GM23338 (cell line): Measurements from ENCODE around the gene TXNL4B. TPM values are rescaled to one million over a fixed set of nuclear protein-coding genes. Genes with fewer than 3 reads are reported as not detected.

Source experiments
- ATAC-seq: fragments of 200-7000 bp; cut with Tn5 transposase; 3 replicates; pipeline ENCODE4 v1.9.1; 2020
- DNase-seq: peaks from one replicate; pipeline ENCODE4 v3.0.0-alpha.2; 2015; ENCODE audit warnings: low spot score
- H2AFZ ChIP-seq: fragments of 200-600 bp; sonication (generic); 2 replicates; pipeline ENCODE4 v1.8.0; 2016; ENCODE audit warnings: antibody characterized with exemption, mild to moderate bottlenecking, moderate library complexity
- H3F3A ChIP-seq: fragments of 200-600 bp; sonication (generic); replicated peaks from 2 replicates; pipeline ENCODE4 v1.8.0; 2017; ENCODE audit warnings: antibody characterized with exemption, mixed run types, low read depth
- H3K27ac ChIP-seq: fragments of 200-600 bp; sonication (generic); 2 replicates; pipeline ENCODE4 v1.6.1; 2016; ENCODE audit warnings: low read depth
- H3K27me3 ChIP-seq: fragments of 200-600 bp; sonication (generic); 2 replicates; pipeline ENCODE4 v1.8.0; 2016; ENCODE audit warnings: mild to moderate bottlenecking, mixed run types, moderate library complexity; ENCODE audit not compliant: insufficient read depth
- H3K36me3 ChIP-seq: fragments of 200-600 bp; sonication (generic); 2 replicates; pipeline ENCODE4 v1.8.0; 2016; ENCODE audit warnings: mild to moderate bottlenecking; ENCODE audit not compliant: insufficient read depth
- H3K4me1 ChIP-seq: fragments of 200-600 bp; sonication (generic); 2 replicates; pipeline ENCODE4 v1.8.0; 2016; ENCODE audit warnings: mild to moderate bottlenecking, moderate library complexity; ENCODE audit not compliant: insufficient read depth
- H3K4me2 ChIP-seq: fragments of 200-600 bp; sonication (generic); 2 replicates; pipeline ENCODE4 v1.7.1; 2017; ENCODE audit warnings: mixed run types
- H3K4me3 ChIP-seq: fragments of 200-600 bp; sonication (generic); 2 replicates; pipeline ENCODE4 v1.6.1; 2016; ENCODE audit warnings: mixed run types
- H3K79me2 ChIP-seq: fragments of 200-600 bp; sonication (generic); replicated peaks from 2 replicates; pipeline ENCODE4 v1.8.0; 2017; ENCODE audit warnings: mild to moderate bottlenecking; ENCODE audit not compliant: insufficient read depth
- H3K9me2 ChIP-seq: fragments of 200-600 bp; sonication (generic); 2 replicates; pipeline ENCODE4 v1.8.0; 2017; ENCODE audit not compliant: insufficient read depth
- H4K20me1 ChIP-seq: fragments of 200-600 bp; sonication (generic); replicated peaks from 2 replicates; pipeline ENCODE4 v1.8.0; 2017; ENCODE audit warnings: mild to moderate bottlenecking; ENCODE audit not compliant: insufficient read depth
- H3K27ac Mint-ChIP-seq: 2 replicates; pipeline ENCODE4 v1.8.0; 2020; ENCODE audit warnings: inconsistent platforms, mild to moderate bottlenecking, moderate library complexity, mixed read lengths
- H3K27me3 Mint-ChIP-seq: 3 replicates; pipeline ENCODE4 v1.8.0; 2022; ENCODE audit warnings: low read depth, mild to moderate bottlenecking, moderate library complexity, mixed read lengths, inconsistent platforms; ENCODE audit not compliant: insufficient read depth, poor library complexity
- H3K36me3 Mint-ChIP-seq: 3 replicates; pipeline ENCODE4 v1.8.0; 2021; ENCODE audit warnings: low read depth, mild to moderate bottlenecking, inconsistent platforms, moderate library complexity, mixed read lengths
- H3K4me1 Mint-ChIP-seq: 3 replicates; pipeline ENCODE4 v1.8.0; 2020; ENCODE audit warnings: mild to moderate bottlenecking, inconsistent platforms, mixed read lengths
- H3K4me3 Mint-ChIP-seq: 3 replicates; pipeline ENCODE4 v1.8.0; 2021; ENCODE audit warnings: moderate library complexity, mild to moderate bottlenecking, inconsistent platforms, mixed read lengths
- H3K9me3 Mint-ChIP-seq: 3 replicates; pipeline ENCODE4 v1.8.0; 2020; ENCODE audit warnings: moderate library complexity, mild to moderate bottlenecking, inconsistent platforms, mixed read lengths
- CREB1 ChIP-seq: fragments of 250-450 bp; sonication (Bioruptor Pico); IDR thresholded peaks from 2 replicates; pipeline ENCODE4 v1.5.0; 2020; ENCODE audit warnings: low read depth, mild to moderate bottlenecking, moderate library complexity
- CTCF ChIP-seq, 2 experiments: fragments of 200-600 bp in 1 of 2; sonication (generic) in 1 of 2; conservative IDR thresholded peaks; 2 replicates each; pipeline versions ENCODE4 v1.5.1 to v1.6.1; 2016 to 2017; ENCODE audit warnings: antibody characterized with exemption in 2 of 2, low read depth in 2 of 2, mild to moderate bottlenecking in 2 of 2, moderate library complexity in 1 of 2
- EZH2 ChIP-seq: fragments of 200-600 bp; sonication (generic); IDR thresholded peaks from one replicate; pipeline ENCODE4 v1.8.0; 2017; ENCODE audit warnings: antibody characterized with exemption, mild to moderate bottlenecking, low read depth; ENCODE audit not compliant: unreplicated experiment
- JUNB ChIP-seq: IDR thresholded peaks from one replicate; pipeline ENCODE4 v1.6.1; 2016; ENCODE audit warnings: antibody characterized with exemption; ENCODE audit not compliant: unreplicated experiment
- NANOG ChIP-seq: IDR thresholded peaks from 2 replicates; pipeline ENCODE4 v1.6.1; 2016; ENCODE audit warnings: antibody characterized with exemption, borderline replicate concordance
- POLR2AphosphoS5 ChIP-seq: IDR thresholded peaks from 2 replicates; pipeline ENCODE4 v1.6.1; 2016; ENCODE audit warnings: antibody characterized with exemption, low read depth
- STAT1 ChIP-seq: IDR thresholded peaks from one replicate; pipeline ENCODE4 v1.6.1; 2016; ENCODE audit warnings: antibody characterized with exemption; ENCODE audit not compliant: unreplicated experiment
- ZNF114 ChIP-seq: fragments of 250-450 bp; sonication (Bioruptor Pico); IDR thresholded peaks from 2 replicates; pipeline ENCODE4 v1.5.0; 2020; ENCODE audit warnings: mild to moderate bottlenecking, moderate library complexity
- ZNF331 ChIP-seq: fragments of 250-450 bp; sonication (Bioruptor Pico); IDR thresholded peaks from 2 replicates; pipeline ENCODE4 v1.5.0; 2020; ENCODE audit warnings: low read depth, mild to moderate bottlenecking, moderate library complexity
- polyA plus RNA-seq: library from polyadenylated mRNA; unstranded; fragments of >200 nt; fragmentation: Nextera tagmentation; extraction: Ambion mirVana; gene quantifications from 2 replicates; pipeline ENCODE4 v1.2.1, GENCODE V29; 2016
- total RNA-seq: library from RNA; depleted of rRNA; stranded (reverse); fragments of >200 nt; shearing (Covaris generic); gene quantifications from 2 replicates; pipeline ENCODE4 v1.2.3, GENCODE V29; 2014
- TF ChIP-seq, protein P1 (sequence below): IDR thresholded peaks from 2 replicates; pipeline ENCODE4 v1.6.1; 2016; ENCODE audit warnings: antibody characterized with exemption
- TF ChIP-seq, protein P2 (sequence below): fragments of 250-450 bp; sonication (Bioruptor Pico); IDR thresholded peaks from 2 replicates; pipeline ENCODE4 v1.5.0; 2020; ENCODE audit warnings: mild to moderate bottlenecking, moderate library complexity

Gene TXNL4B
- total and polyA plus RNA-seq, 2 experiments from 2014 or later, result 3.7 to 8.9 TPM

DNA sequence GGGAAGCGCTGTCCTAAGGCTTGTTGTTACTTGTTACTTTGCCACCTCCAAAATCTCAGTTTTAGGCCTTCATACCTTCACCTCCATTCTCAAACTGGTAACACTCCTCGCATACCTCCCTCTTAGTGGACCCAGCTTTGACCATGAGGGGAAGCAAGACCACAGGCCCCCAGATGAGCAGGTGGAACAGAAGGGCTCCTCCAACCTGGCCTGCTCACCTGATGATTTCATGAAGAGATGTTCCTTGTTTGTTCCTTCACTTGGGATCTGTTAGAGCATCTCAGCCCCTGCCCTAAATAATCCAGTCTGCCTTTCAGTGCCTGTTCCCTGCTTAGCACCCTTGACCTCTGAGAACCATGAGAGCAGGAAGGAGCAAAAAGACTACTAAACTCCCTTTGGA, 28.9 kb upstream of the TXNL4B start (continued):
- TF ChIP-seq JUNB (no peak), POLR2AphosphoS5 (no peak), EZH2 (no peak)

DNA sequence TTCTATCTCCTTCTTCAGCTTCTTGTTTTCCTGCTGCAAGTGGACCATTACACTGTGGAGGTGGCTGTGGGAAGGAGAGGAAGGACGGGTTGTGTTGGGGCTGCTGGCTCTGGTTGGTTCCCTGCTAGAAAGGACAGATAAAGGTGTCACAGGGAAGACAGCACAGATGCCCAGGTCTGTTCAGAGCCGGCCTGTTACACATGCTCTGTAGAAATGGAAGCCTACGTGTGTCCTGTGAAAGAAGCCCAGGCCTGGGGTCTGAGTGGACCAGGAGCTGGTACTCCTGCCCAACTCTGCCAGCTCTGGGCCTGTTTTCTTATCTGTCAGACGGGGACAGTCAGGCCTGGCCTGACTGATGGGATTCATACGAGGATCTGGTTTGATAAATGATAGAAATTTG, 26.6 kb upstream of the TXNL4B start:
- H3K9me3 Mint-ChIP-seq, result no peaks in the 10 kb centered on the region
- H3K4me2 ChIP-seq, result no peak overlapping the region
- H3K4me3 ChIP-seq, result no peak overlapping the region
- no peaks in the 10 kb centered on the region for H3K36me3 Mint-ChIP-seq
- H3K4me3 Mint-ChIP-seq, result no peak overlapping the region
- no peaks in the 10 kb centered on the region for H3F3A ChIP-seq
- peaks cover 1% of the 10 kb centered on the region; the same call in 2 of the 3 replicates for H3K4me1 Mint-ChIP-seq
- no peaks in the 10 kb centered on the region for H3K4me1 ChIP-seq
- no peak overlapping the region for H3K27ac Mint-ChIP-seq
- DNase-seq (no peak), ATAC-seq (no peak)
- H2AFZ ChIP-seq, result no peak overlapping the region
- TF ChIP-seq EZH2 (no peak), NANOG (no peak)
- TF ChIP-seq, protein P1, sequence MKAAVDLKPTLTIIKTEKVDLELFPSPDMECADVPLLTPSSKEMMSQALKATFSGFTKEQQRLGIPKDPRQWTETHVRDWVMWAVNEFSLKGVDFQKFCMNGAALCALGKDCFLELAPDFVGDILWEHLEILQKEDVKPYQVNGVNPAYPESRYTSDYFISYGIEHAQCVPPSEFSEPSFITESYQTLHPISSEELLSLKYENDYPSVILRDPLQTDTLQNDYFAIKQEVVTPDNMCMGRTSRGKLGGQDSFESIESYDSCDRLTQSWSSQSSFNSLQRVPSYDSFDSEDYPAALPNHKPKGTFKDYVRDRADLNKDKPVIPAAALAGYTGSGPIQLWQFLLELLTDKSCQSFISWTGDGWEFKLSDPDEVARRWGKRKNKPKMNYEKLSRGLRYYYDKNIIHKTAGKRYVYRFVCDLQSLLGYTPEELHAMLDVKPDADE, result no peak
- no peaks in the 10 kb centered on the region for H3K9me2 ChIP-seq
- H4K20me1 ChIP-seq, result no peaks in the 10 kb centered on the region
- no peaks in the 10 kb centered on the region for H3K36me3 ChIP-seq
- no peak overlapping the region for H3K27ac ChIP-seq
- H3K27me3 Mint-ChIP-seq, result peaks cover 7% of the 10 kb centered on the region
- H3K79me2 ChIP-seq, result no peaks in the 10 kb centered on the region
- H3K27me3 ChIP-seq, result no peaks in the 10 kb centered on the region

DNA sequence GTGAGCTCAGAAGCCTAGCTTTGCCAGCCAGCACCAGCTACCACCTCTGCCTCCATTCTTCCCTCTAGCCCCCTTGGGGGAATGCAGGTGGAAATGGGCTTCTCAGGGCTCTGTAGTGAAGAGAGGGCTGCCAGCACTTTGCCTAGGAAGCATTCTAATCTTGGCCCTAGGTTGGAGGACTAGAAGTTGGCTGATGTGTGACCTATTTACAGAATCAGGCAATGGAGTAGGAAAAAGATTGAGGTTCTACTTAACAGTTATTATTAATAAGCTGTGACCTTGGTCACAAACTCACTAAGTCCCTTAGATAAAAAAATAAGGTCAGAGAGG, 20.2 kb upstream of the TXNL4B start:
- Histone ChIP-seq H3K9me2 (no peaks in the 10 kb centered on the region), H3K4me3 (no peak overlapping the region), H3K27ac (no peak overlapping the region), H3K4me2 (no peak overlapping the region), H3K36me3 (peaks cover 17% of the 10 kb centered on the region), H4K20me1 (no peaks in the 10 kb centered on the region), H3F3A (no peaks in the 10 kb centered on the region), H3K27me3 (no peaks in the 10 kb centered on the region), H3K79me2 (no peaks in the 10 kb centered on the region), H2AFZ (no peak overlapping the region), H3K4me1 (no peaks in the 10 kb centered on the region)
- ATAC-seq (no peak), DNase-seq (no peak)
- Mint-ChIP-seq H3K9me3 (no peaks in the 10 kb centered on the region), H3K27ac (no peak overlapping the region), H3K36me3 (peaks cover 43% of the 10 kb centered on the region), H3K27me3 (peaks cover 2% of the 10 kb centered on the region), H3K4me1 (no peaks in the 10 kb centered on the region), H3K4me3 (no peak overlapping the region)
- TF ChIP-seq CTCF (conservative IDR thresholded peaks at IDR 0.05; ENCODE audit: low read depth in 2 of 2), result no peak
- no peak for TF ChIP-seq STAT1
- TF ChIP-seq EZH2, result no peak
- TF ChIP-seq ZNF114 (CRISPR knock-in tag), result no peak
- no peak for TF ChIP-seq POLR2AphosphoS5
- TF ChIP-seq JUNB, result no peak
- TF ChIP-seq, protein P1, result no peak
- TF ChIP-seq ZNF331, result no peak
- no peak for TF ChIP-seq CREB1
- TF ChIP-seq, protein P2, sequence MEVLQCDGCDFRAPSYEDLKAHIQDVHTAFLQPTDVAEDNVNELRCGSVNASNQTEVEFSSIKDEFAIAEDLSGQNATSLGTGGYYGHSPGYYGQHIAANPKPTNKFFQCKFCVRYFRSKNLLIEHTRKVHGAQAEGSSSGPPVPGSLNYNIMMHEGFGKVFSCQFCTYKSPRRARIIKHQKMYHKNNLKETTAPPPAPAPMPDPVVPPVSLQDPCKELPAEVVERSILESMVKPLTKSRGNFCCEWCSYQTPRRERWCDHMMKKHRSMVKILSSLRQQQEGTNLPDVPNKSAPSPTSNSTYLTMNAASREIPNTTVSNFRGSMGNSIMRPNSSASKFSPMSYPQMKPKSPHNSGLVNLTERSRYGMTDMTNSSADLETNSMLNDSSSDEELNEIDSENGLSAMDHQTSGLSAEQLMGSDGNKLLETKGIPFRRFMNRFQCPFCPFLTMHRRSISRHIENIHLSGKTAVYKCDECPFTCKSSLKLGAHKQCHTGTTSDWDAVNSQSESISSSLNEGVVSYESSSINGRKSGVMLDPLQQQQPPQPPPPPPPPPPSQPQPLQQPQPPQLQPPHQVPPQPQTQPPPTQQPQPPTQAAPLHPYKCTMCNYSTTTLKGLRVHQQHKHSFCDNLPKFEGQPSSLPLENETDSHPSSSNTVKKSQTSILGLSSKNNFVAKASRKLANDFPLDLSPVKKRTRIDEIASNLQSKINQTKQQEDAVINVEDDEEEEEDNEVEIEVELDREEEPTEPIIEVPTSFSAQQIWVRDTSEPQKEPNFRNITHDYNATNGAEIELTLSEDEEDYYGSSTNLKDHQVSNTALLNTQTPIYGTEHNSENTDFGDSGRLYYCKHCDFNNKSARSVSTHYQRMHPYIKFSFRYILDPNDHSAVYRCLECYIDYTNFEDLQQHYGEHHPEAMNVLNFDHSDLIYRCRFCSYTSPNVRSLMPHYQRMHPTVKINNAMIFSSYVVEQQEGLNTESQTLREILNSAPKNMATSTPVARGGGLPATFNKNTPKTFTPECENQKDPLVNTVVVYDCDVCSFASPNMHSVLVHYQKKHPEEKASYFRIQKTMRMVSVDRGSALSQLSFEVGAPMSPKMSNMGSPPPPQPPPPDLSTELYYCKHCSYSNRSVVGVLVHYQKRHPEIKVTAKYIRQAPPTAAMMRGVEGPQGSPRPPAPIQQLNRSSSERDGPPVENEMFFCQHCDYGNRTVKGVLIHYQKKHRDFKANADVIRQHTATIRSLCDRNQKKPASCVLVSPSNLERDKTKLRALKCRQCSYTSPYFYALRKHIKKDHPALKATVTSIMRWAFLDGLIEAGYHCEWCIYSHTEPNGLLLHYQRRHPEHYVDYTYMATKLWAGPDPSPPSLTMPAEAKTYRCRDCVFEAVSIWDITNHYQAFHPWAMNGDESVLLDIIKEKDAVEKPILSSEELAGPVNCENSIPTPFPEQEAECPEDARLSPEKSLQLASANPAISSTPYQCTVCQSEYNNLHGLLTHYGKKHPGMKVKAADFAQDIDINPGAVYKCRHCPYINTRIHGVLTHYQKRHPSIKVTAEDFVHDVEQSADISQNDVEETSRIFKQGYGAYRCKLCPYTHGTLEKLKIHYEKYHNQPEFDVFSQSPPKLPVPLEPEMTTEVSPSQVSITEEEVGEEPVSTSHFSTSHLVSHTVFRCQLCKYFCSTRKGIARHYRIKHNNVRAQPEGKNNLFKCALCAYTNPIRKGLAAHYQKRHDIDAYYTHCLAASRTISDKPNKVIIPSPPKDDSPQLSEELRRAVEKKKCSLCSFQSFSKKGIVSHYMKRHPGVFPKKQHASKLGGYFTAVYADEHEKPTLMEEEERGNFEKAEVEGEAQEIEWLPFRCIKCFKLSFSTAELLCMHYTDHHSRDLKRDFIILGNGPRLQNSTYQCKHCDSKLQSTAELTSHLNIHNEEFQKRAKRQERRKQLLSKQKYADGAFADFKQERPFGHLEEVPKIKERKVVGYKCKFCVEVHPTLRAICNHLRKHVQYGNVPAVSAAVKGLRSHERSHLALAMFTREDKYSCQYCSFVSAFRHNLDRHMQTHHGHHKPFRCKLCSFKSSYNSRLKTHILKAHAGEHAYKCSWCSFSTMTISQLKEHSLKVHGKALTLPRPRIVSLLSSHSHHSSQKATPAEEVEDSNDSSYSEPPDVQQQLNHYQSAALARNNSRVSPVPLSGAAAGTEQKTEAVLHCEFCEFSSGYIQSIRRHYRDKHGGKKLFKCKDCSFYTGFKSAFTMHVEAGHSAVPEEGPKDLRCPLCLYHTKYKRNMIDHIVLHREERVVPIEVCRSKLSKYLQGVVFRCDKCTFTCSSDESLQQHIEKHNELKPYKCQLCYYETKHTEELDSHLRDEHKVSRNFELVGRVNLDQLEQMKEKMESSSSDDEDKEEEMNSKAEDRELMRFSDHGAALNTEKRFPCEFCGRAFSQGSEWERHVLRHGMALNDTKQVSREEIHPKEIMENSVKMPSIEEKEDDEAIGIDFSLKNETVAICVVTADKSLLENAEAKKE (CRISPR knock-in tag), result no peak
